IPS-20b (cell line): ENCODE data around the gene MSH3.

Experiments used
- H3K27ac ChIP-seq: one replicate; pipeline ENCODE4 v1.5.1; 2013; ENCODE audit warnings: low read length
- H3K27me3 ChIP-seq: 2 replicates; pipeline ENCODE4 v1.6.1; 2013; ENCODE audit warnings: mild to moderate bottlenecking, low read length, inconsistent platforms; ENCODE audit not compliant: insufficient read depth
- H3K36me3 ChIP-seq: 2 replicates; pipeline ENCODE4 v1.6.1; 2013; ENCODE audit warnings: low read depth, mild to moderate bottlenecking, inconsistent platforms, low read length, moderate library complexity; ENCODE audit not compliant: insufficient read depth
- H3K4me1 ChIP-seq: 2 replicates; pipeline ENCODE4 v1.6.1; 2013; ENCODE audit warnings: mild to moderate bottlenecking, control low read depth, inconsistent platforms, low read length, moderate library complexity; ENCODE audit not compliant: insufficient read depth
- H3K4me3 ChIP-seq: 2 replicates; pipeline ENCODE4 v1.5.1; 2013; ENCODE audit warnings: mild to moderate bottlenecking, low read length, inconsistent platforms
- H3K9ac ChIP-seq: 2 replicates; pipeline ENCODE4 v1.6.1; 2013; ENCODE audit warnings: low read depth, mild to moderate bottlenecking, inconsistent platforms, low read length, moderate library complexity
- H3K9me3 ChIP-seq: 2 replicates; pipeline ENCODE4 v1.6.1; 2013; ENCODE audit warnings: mild to moderate bottlenecking, low read depth, low read length, inconsistent platforms; ENCODE audit not compliant: insufficient read depth

The MSH3 gene

DNA sequence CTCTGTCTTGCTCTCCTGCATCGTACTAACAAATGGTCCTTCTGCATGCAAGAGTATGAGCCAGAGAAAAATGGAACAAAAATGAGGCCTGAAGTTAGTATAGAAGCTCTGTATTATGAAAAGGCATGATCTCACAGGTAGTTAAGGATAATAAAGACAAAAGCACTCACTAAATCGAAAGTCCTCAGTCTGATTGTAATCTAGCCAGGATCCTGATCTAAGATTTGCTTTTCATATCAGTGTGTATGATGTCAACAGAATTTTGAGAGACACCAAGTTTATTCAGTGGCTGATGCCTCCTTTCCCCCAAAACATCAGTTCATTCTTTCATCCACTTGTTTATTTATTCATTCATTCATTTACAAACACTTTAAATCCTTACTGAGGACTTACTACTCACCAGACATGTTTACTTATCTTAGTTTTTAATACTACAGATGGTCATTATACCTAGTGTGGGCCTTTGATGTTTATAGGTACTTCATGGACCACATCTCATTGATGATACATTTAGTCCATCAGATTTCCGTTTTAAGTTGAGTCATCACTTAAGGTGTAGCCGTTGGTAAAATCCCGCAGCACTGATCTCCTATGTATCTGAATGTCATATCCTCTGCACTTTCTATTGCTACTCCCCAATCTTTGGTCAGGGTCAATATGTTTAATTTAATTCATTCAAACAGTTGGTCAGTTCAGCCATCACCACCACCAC, 105.6 kb downstream of the MSH3 start:
- H3K36me3 ChIP-seq: 0 out of 2 replicates have a peak, but pooled peaks cover 4% of the 10 kb centered on the region
- H3K4me1 ChIP-seq: peaks cover 16% of the 10 kb centered on the region
- H3K27me3 ChIP-seq: no peaks in the 10 kb centered on the region
- H3K9ac ChIP-seq: no peak overlapping the region
- no peaks in the 10 kb centered on the region for H3K9me3 ChIP-seq
- no peak overlapping the region for H3K27ac ChIP-seq
- no peak overlapping the region for H3K4me3 ChIP-seq

DNA sequence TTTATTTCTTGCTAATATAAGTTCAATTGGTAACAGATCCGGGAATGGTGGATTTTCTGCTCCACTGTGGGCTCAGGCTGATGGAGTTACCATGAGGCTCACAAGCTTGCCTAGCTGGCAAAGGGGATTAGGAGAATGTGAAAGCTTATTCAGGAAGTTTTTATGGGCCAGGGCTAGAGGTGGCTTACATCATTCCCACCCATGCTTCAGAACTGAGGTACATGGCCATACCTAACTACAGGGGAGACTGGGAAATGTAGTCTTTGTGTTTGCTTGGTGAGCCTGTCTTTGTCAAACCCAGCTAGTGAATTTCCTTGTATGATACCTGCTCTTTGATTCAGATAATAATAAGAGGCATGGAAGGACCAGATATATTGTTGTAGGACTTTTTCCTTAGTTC, 106.2 kb downstream of the MSH3 start:
- Histone ChIP-seq H3K9ac (no peak overlapping the region), H3K27ac (no peak overlapping the region), H3K36me3 (0 out of 2 replicates have a peak, but pooled peaks cover 4% of the 10 kb centered on the region), H3K27me3 (no peaks in the 10 kb centered on the region), H3K4me3 (no peak overlapping the region), H3K4me1 (peaks cover 10% of the 10 kb centered on the region; the same call in 1 of the 2 replicates), H3K9me3 (no peaks in the 10 kb centered on the region)

DNA sequence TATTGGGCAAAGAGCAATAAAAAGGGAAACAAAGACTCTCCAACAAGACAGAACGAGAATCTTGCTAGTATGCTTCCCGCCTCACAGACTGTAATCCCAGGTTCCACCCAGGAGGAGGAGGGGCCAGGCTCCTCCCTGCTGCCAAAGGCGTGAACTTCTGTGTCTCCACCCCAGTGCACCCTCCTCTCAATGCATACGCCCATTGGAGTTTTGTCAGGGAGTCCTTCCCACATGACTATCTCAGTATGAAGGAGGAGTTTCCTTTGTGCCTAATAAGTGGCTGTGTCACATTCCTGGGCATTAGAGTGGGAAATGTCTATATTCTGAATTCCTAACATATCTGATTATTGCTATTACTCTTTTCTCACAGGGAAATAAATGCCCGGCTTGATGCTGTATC, 106.7 kb downstream of the MSH3 start:
- Histone ChIP-seq H3K36me3 (0 out of 2 replicates have a peak, but pooled peaks cover 4% of the 10 kb centered on the region), H3K9ac (no peak overlapping the region), H3K4me1 (peaks cover 5% of the 10 kb centered on the region; the same call in 1 of the 2 replicates), H3K4me3 (no peak overlapping the region), H3K27ac (no peak overlapping the region), H3K27me3 (no peaks in the 10 kb centered on the region), H3K9me3 (no peaks in the 10 kb centered on the region)

DNA sequence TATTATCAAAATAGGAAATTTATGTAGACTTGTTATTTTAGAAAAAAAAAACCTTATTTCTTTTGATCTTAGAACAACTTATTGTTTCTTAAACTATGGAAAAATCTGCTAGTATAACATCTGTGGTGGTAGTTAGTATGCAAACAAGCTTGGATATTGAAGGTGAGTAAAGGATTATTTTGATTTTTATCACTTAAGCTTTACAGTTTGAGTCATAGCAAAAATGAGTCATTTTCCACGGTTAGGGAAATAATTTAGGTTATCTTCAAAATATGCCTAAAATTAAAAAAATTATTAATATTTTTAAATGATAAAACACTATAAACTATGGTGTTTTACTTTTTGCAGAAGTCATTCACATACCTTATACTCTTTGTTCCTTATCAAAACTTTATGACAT, 107.5 kb downstream of the MSH3 start:
- H3K4me1 ChIP-seq: 0 out of 2 replicates have a peak, but pooled peaks cover 5% of the 10 kb centered on the region
- no peak overlapping the region for H3K9ac ChIP-seq
- H3K27ac ChIP-seq: no peak overlapping the region
- H3K9me3 ChIP-seq: no peaks in the 10 kb centered on the region
- H3K4me3 ChIP-seq: no peak overlapping the region
- 0 out of 2 replicates have a peak, but pooled peaks cover 4% of the 10 kb centered on the region for H3K36me3 ChIP-seq
- H3K27me3 ChIP-seq: no peaks in the 10 kb centered on the region

DNA sequence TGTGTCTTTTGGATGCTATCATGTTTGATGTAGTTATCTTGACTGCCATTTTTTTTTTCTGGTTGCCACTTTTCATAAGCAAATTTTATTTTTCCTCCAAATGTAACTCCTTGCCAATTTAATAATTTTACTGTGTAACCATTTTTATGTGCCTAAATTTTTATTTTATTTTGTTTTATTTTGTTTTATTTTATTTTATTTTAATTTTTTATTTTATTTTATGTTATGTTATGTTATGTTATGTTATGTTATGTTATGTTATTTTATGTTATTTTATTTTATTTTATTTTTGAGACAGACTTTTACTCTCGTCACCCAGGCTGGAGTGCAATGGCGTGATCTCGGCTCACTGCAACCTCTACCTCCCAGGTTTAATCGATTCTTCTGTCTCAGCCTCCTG, 108.1 kb downstream of the MSH3 start:
- H3K27me3 ChIP-seq: no peaks in the 10 kb centered on the region
- H3K9ac ChIP-seq: no peak overlapping the region
- H3K27ac ChIP-seq: no peak overlapping the region
- no peaks in the 10 kb centered on the region for H3K9me3 ChIP-seq
- 0 out of 2 replicates have a peak, but pooled peaks cover 5% of the 10 kb centered on the region for H3K4me1 ChIP-seq
- H3K4me3 ChIP-seq: no peak overlapping the region
- H3K36me3 ChIP-seq: 0 out of 2 replicates have a peak, but pooled peaks cover 4% of the 10 kb centered on the region

DNA sequence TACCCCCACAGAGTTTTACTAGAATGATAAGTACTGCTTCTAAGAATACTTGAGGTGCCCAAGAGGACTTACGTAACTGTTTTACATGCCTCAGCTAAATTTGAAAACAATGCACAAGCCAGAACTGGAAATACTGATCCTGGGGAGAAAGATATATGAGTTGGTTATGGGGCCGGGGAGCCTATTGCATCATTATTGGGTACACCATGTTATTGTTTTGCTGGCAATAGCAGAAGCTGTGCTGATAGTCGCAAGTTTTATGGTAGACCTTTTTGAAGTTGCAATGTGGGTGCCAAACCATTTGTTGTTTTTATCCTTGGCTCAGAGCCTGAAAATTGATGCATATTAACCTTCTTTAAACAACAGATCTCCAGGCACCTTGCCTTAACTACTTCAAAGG, 108.8 kb downstream of the MSH3 start:
- Histone ChIP-seq H3K4me3 (no peak overlapping the region), H3K9me3 (no peaks in the 10 kb centered on the region), H3K4me1 (0 out of 2 replicates have a peak, but pooled peaks cover 5% of the 10 kb centered on the region), H3K27ac (no peak overlapping the region), H3K27me3 (no peaks in the 10 kb centered on the region), H3K36me3 (0 out of 2 replicates have a peak, but pooled peaks cover 5% of the 10 kb centered on the region), H3K9ac (no peak overlapping the region)

DNA sequence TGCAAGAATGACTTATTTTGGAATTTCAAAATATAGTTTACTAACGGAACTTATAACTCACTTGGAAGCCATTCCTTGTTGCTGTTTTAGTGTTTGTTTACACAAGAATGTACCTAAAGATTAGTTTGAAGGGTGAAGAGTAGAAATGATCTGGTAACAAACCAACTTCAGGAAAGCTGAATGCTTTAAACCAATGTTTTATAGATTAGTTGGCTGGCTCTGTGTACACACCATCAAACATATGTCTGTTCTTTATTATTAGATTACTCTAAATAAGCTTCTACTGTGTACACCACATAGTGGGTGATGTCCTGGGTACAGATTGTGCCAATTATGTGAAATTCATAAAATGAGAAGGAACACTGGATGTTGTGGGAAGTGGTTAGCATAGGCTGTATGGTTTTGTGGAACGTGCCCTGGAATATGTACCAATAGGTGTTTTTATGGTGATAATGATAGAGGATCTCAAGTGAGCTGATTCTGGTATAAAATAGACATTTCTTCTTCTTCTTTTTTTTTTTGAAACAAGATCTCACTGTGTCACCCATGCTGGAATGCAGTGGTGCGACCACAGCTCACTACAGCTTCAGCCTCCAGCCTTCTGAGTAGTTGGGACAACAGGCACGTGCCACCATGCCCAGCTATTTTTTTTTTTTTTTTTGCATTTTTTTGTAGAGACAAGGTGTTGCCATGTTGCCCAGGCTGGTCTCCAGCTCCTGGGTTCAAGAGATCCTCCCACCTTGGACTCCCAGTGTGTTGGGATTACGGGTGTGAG, 109.6 kb downstream of the MSH3 start:
- 0 out of 2 replicates have a peak, but pooled peaks cover 10% of the 10 kb centered on the region for H3K36me3 ChIP-seq
- no peak overlapping the region for H3K9ac ChIP-seq
- no peaks in the 10 kb centered on the region for H3K9me3 ChIP-seq
- H3K4me1 ChIP-seq: 0 out of 2 replicates have a peak, but pooled peaks cover 5% of the 10 kb centered on the region
- no peak overlapping the region for H3K27ac ChIP-seq
- no peak overlapping the region for H3K4me3 ChIP-seq
- no peaks in the 10 kb centered on the region for H3K27me3 ChIP-seq

DNA sequence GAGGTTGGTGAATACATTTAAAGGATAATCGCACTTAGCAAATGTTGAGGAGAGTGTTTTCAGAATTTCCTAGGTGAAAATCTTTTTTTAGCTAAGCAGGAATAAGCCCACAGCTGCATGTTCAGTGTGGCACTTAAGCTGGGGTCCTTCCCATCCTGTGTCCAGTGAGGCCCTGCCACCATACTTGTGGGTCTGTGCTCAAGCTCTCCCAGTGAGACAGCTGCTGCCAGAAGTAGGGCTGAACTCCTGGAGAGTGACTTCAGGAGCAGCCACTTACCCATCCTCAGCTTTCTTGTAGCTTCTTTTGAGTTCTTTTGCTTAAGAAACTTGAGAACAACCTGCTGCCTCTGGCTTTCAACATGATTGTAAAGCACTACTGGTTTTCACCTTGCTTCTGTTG, 110.3 kb downstream of the MSH3 start:
- H3K4me3 ChIP-seq: no peak overlapping the region
- 0 out of 2 replicates have a peak, but pooled peaks cover 10% of the 10 kb centered on the region for H3K36me3 ChIP-seq
- H3K9me3 ChIP-seq: no peaks in the 10 kb centered on the region
- 0 out of 2 replicates have a peak, but pooled peaks cover 5% of the 10 kb centered on the region for H3K4me1 ChIP-seq
- H3K27me3 ChIP-seq: no peaks in the 10 kb centered on the region
- no peak overlapping the region for H3K27ac ChIP-seq
- H3K9ac ChIP-seq: no peak overlapping the region

DNA sequence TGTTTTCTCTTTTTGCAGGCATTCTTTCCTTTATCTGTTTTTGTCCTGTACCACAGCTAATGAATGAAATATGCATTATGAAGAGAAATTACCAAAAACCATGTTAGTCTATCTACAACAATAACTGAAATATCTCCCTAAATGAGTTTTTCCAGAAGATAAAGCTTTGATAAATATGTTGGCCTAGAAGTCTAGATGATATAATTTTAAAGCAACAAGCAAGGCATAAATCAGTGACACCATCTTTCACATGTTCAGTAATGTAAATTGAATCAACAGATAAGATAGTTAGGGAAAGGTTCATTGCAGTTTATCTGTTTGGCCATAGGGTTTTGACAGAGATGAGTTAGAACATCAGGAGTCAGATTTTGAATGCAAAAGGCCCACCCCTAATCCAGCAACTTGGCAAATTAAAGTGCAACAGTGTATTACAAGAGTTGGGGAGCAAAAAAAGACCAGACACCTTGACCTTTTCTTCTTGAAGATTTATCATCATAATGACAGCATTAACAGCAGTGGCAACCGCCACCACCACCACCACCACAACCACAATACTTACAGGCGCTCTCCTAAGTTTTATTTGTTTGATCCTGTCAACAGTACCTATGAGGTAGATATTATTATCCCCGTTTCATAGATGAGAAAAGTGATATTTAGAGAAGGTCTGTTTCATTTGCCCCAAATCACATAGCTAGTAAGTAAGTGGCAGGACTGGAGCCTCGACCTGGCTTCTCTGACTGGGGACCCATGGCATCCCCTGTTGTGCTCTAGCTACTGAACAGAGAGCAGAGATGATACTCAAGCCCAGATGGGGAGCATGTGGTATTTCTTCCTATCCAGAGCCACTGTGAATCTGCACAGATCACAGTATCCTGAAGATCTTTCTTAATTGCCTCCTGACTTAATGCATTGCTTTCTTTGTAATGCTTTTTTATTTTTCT, 123.2 kb downstream of the MSH3 start:
- H3K36me3 ChIP-seq: peaks cover 14% of the 10 kb centered on the region
- no peaks in the 10 kb centered on the region for H3K27me3 ChIP-seq

DNA sequence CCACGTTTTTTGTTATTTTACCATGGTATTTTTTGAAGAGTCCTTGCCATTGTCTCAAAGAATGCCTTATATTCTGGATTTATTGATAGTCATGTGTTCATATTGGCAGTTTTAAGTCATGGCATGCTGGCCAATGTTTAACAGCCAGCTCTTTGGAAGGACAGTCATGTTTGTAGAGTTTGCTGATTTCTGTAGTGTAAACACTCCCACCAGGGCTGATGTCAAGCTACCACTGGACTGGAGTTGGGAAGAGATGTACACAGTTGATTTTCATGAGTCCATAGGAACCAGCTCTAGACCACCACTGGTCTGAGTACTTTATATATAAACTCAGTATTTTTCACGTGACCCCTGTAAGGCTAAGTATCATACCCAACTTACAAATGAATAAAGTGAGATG, 125.6 kb downstream of the MSH3 start:
- no peak overlapping the region for H3K9ac ChIP-seq
- no peak overlapping the region for H3K27ac ChIP-seq

More for the DNA sequence above, 123.2 kb downstream of the MSH3 start:
- no peak overlapping the region for H3K4me3 ChIP-seq
- no peaks in the 10 kb centered on the region for H3K4me1 ChIP-seq
- H3K9ac ChIP-seq: no peak overlapping the region
- H3K27ac ChIP-seq: no peak overlapping the region
- no peaks in the 10 kb centered on the region for H3K9me3 ChIP-seq

DNA sequence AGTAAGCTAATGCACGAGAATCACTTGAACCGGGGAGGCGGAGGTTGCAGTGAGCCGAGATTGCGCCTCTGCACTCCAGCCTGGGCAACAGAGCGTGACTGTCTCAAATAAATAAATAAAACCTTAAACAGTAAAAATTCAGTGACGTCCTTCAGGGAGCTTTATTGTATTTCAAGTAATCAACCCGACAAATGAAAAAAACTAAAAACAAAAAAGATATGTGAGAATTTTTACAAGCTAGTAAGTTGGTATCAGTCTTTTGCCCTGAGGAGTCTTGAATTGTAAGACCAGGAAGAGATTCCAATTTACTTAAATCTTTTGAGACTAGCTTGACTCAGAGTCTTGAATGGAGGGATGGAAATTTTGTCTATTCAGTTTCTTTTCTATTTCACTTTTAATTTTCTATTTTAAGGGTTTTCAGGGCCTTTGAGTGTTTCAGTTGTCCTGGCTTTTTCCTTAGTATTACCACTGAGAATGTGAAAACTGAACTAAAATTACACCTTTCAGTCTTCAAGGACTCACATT, 126.4 kb downstream of the MSH3 start:
- peaks cover 10% of the 10 kb centered on the region for H3K36me3 ChIP-seq

More for the DNA sequence above, 125.6 kb downstream of the MSH3 start:
- Histone ChIP-seq H3K9me3 (no peaks in the 10 kb centered on the region), H3K4me3 (no peak overlapping the region), H3K4me1 (no peaks in the 10 kb centered on the region), H3K27me3 (no peaks in the 10 kb centered on the region), H3K36me3 (peaks cover 10% of the 10 kb centered on the region)

More for the DNA sequence above, 126.4 kb downstream of the MSH3 start:
- Histone ChIP-seq H3K27me3 (no peaks in the 10 kb centered on the region), H3K9me3 (no peaks in the 10 kb centered on the region), H3K9ac (no peak overlapping the region), H3K4me3 (no peak overlapping the region), H3K4me1 (no peaks in the 10 kb centered on the region), H3K27ac (no peak overlapping the region)
